ENCODE measurements around the gene CCDC93. TPM values are rescaled to one million over a fixed set of nuclear protein-coding genes. Genes with fewer than 3 reads are reported as not detected.

The CCDC93 gene
- polyA plus RNA-seq, 2 donors: 5.2 to 5.3 TPM

Other genes starting within 250 kb of the CCDC93 start
- gene DDX18, start 199.4 kb downstream of the CCDC93 start, polyA plus RNA-seq: 10 to 100 TPM; 13.7 to 22.0 TPM
- 1 to 10 TPM; 7.0 to 7.5 TPM for gene INSIG2, start 74.4 kb upstream of the CCDC93 start, polyA plus RNA-seq